ENCODE measurements around the gene VWA3B.

The VWA3B gene

DNA sequence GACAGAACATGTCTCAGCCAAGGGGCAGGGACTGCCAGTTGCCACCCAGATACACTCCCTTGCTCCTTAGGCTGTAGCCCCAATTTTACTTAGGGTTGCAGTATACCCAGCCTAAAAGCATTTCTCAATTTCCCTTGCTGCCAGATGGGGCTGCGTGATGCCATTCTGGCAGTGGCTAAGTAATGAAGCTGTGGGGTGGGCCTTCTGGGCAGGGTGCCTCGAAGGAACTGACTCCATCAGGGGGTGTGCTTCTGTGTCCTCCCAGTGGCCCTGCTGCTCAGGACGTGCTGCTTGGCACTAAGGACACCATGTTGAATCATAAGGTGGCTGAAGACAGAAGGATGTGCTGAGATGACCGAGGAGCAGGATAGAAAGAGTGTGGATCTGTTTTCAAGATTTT lies 74.2 kb downstream of the VWA3B start:
- Histone ChIP-seq H3K36me3 (ENCODE audit: insufficient read depth, low read length) (no peaks in the 10 kb centered on the region), H3K4me3 (no peak overlapping the region), H3K9ac (ENCODE audit: insufficient read length) (no peak overlapping the region), H3K9me3 (ENCODE audit: low read depth, low read length) (no peaks in the 10 kb centered on the region), H3K27ac (no peak overlapping the region)
- no peak for TF ChIP-seq POLR2AphosphoS5 (IDR thresholded peaks at IDR 0.05; ENCODE audit: borderline replicate concordance, low read depth, low read length)
- no peak for TF ChIP-seq FOXP2 (optimal IDR thresholded peaks at IDR 0.05; ENCODE audit: control extremely low read depth, extremely low read length, insufficient read depth)
- no peak for TF ChIP-seq EZH2 (IDR thresholded peaks at IDR 0.05)
- DNase-seq (ENCODE audit: low read depth, low spot score): no peak

DNA sequence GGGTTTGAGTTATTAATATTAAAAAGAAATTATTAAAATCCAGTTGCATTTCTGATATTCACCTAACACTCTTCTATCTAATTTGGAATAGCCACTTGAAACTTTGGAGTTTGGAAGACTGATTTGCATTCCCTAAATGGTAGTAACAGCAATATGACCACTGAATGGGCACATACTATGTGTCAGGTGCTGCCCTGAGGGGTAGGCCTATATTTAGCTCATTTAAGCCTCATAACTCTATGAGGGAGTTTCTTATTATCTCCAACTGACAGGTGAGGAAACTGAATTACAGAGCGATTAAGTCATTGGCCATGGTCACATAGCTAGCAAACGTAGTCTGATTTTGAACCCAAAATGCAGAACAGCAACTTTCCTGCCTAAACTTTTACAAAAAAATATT lies 77.3 kb downstream of the VWA3B start:
- DNase-seq (ENCODE audit: low read depth, low spot score): no peak
- Histone ChIP-seq H3K9me3 (ENCODE audit: low read depth, low read length) (no peaks in the 10 kb centered on the region), H3K9ac (ENCODE audit: insufficient read length) (no peak overlapping the region), H3K4me3 (no peak overlapping the region), H3K36me3 (ENCODE audit: insufficient read depth, low read length) (no peaks in the 10 kb centered on the region), H3K27ac (no peak overlapping the region)
- TF ChIP-seq FOXP2 (optimal IDR thresholded peaks at IDR 0.05; ENCODE audit: control extremely low read depth, extremely low read length, insufficient read depth) (no peak), EZH2 (IDR thresholded peaks at IDR 0.05) (no peak), POLR2AphosphoS5 (IDR thresholded peaks at IDR 0.05; ENCODE audit: borderline replicate concordance, low read depth, low read length) (no peak)

DNA sequence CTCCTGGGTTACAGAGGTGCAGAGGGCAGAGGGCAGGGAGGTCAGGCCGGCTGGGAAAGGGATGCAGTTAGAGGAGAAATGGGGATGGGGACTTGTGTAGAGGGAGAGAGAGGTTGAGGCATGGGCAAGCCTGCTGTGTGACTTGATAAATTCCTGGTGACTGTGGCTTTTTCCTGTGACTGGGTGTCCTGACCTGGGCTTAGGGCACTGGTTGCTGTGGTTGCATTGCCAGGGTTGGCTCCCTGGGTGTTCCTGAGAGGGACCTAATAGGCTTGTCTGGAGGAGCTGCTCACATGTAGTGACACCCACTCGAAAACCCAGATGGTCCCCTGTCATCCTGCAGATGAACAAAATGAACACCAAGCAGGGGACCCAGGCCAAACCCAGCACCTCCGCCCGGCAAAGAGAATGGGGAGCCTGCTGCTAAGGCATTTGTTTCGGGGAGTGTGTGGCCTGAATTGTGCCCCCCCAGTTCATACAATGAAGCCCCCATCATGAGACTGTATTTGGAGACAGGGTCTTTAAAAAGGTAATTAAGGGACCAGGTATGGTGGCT lies 78.6 kb downstream of the VWA3B start:
- Histone ChIP-seq H3K27ac (no peak overlapping the region), H3K9ac (ENCODE audit: insufficient read length) (no peak overlapping the region), H3K9me3 (ENCODE audit: low read depth, low read length) (no peaks in the 10 kb centered on the region), H3K36me3 (ENCODE audit: insufficient read depth, low read length) (no peaks in the 10 kb centered on the region), H3K4me3 (no peak overlapping the region)
- TF ChIP-seq POLR2AphosphoS5 (IDR thresholded peaks at IDR 0.05; ENCODE audit: borderline replicate concordance, low read depth, low read length) (no peak), EZH2 (IDR thresholded peaks at IDR 0.05) (no peak), FOXP2 (optimal IDR thresholded peaks at IDR 0.05; ENCODE audit: control extremely low read depth, extremely low read length, insufficient read depth) (no peak)
- no peak for DNase-seq (ENCODE audit: low read depth, low spot score)

DNA sequence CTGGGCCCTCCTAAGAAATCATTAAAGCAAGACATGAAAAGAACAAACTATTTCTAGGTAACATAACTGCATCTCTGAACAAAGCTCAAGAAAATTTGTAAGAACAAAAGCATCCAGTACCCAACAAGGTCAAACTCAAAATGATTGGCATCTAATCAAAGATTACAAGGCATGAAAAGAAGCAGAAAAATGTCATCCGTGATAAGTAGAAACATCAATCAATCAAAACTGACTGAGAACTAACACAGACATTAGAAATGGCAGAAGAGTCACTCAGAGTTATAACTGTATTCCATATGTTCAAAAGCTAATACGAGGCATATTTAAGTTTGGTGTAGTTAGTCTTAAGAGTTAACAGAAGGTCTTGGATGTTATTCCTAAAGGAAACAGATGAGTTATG lies 80.9 kb downstream of the VWA3B start:
- Histone ChIP-seq H3K4me3 (no peak overlapping the region), H3K9ac (ENCODE audit: insufficient read length) (no peak overlapping the region), H3K9me3 (ENCODE audit: low read depth, low read length) (no peaks in the 10 kb centered on the region), H3K27ac (no peak overlapping the region), H3K36me3 (ENCODE audit: insufficient read depth, low read length) (no peaks in the 10 kb centered on the region)
- no peak for DNase-seq (ENCODE audit: low read depth, low spot score)
- TF ChIP-seq POLR2AphosphoS5 (IDR thresholded peaks at IDR 0.05; ENCODE audit: borderline replicate concordance, low read depth, low read length) (no peak), FOXP2 (optimal IDR thresholded peaks at IDR 0.05; ENCODE audit: control extremely low read depth, extremely low read length, insufficient read depth) (no peak), EZH2 (IDR thresholded peaks at IDR 0.05) (no peak)

DNA sequence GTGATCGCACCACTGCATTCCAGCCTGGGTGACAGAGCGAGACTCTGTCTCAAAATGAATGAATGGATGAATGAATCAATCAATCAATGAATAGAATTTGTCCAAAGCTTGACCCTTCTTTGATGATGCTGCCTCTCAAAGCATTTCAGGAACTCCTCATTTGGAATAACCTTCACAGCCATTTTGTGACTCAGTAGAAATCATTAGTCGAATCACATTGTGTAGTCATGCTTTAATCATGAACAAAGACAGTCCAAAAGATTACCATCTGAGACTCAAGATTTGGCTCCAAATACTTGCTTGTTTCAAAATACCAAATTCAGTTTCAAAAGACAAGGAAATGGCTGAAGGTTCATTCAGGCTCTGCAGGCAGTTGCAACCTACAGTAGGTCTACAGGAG lies 83.1 kb downstream of the VWA3B start:
- Histone ChIP-seq H3K36me3 (ENCODE audit: insufficient read depth, low read length) (no peaks in the 10 kb centered on the region), H3K9me3 (ENCODE audit: low read depth, low read length) (no peaks in the 10 kb centered on the region), H3K9ac (ENCODE audit: insufficient read length) (no peak overlapping the region), H3K27ac (no peak overlapping the region), H3K4me3 (no peak overlapping the region)
- no peak for DNase-seq (ENCODE audit: low read depth, low spot score)
- TF ChIP-seq FOXP2 (optimal IDR thresholded peaks at IDR 0.05; ENCODE audit: control extremely low read depth, extremely low read length, insufficient read depth) (no peak), POLR2AphosphoS5 (IDR thresholded peaks at IDR 0.05; ENCODE audit: borderline replicate concordance, low read depth, low read length) (no peak), EZH2 (IDR thresholded peaks at IDR 0.05) (no peak)

DNA sequence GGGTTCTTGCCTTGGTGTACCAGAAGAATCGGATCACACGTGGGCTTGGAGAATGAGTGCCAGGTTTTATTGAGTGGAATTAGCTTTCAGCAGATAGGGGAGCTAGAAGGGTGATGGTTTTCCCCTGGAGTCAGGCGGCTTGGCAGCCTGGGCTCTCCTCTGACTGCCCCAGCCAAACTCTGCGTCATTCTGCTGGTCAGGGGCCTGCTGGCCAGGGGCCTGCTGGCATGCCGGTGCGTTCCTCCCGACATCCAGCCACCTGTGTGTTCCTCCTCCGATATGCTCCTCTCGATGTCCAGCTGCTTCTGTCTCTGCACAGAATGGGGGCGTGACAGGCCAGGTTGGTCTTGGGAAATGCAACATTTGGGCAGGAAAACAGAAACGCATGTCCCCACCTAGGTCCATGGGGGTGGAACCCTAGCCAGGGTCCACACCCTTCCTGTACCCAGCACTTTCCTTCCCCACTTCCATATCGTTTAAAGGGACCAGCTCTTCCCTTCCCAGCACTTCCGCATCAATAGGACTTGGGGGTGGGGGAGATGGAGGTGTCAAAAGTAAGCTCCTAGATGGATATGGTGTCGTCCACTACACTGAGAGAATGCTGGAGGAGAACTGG lies 85.3 kb downstream of the VWA3B start:
- H3K4me3 ChIP-seq: no peak overlapping the region
- no peak for TF ChIP-seq EZH2 (IDR thresholded peaks at IDR 0.05)
- no peak for TF ChIP-seq FOXP2 (optimal IDR thresholded peaks at IDR 0.05; ENCODE audit: control extremely low read depth, extremely low read length, insufficient read depth)
- no peak for TF ChIP-seq POLR2AphosphoS5 (IDR thresholded peaks at IDR 0.05; ENCODE audit: borderline replicate concordance, low read depth, low read length)
- no peak for DNase-seq (ENCODE audit: low read depth, low spot score)

DNA sequence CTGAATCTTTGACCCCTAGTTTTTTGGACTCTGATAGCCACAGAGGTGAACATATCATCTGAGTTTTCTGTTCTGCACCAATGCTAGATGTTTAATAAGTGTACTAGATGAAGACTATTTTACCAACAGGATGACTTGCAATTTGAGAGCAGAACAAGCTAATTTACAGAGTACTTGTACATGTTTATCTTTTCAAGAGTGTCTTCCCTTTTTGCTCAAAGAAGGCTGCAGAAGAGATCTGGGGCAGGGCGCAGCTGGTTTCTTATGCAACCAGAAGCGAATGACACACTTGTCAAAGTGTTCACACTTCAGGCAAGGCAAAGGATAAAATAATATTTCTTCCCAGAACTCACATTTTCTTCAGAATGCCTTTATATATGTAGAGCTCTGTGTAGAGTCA lies 86.0 kb downstream of the VWA3B start:
- TF ChIP-seq FOXP2 (optimal IDR thresholded peaks at IDR 0.05; ENCODE audit: control extremely low read depth, extremely low read length, insufficient read depth) (no peak), POLR2AphosphoS5 (IDR thresholded peaks at IDR 0.05; ENCODE audit: borderline replicate concordance, low read depth, low read length) (no peak), EZH2 (IDR thresholded peaks at IDR 0.05) (no peak)
- no peak for DNase-seq (ENCODE audit: low read depth, low spot score)

More for the DNA sequence above, 85.3 kb downstream of the VWA3B start:
- H3K9me3 ChIP-seq (ENCODE audit: low read depth, low read length): no peaks in the 10 kb centered on the region
- no peaks in the 10 kb centered on the region for H3K36me3 ChIP-seq (ENCODE audit: insufficient read depth, low read length)
- H3K27ac ChIP-seq: no peak overlapping the region
- no peak overlapping the region for H3K9ac ChIP-seq (ENCODE audit: insufficient read length)

DNA sequence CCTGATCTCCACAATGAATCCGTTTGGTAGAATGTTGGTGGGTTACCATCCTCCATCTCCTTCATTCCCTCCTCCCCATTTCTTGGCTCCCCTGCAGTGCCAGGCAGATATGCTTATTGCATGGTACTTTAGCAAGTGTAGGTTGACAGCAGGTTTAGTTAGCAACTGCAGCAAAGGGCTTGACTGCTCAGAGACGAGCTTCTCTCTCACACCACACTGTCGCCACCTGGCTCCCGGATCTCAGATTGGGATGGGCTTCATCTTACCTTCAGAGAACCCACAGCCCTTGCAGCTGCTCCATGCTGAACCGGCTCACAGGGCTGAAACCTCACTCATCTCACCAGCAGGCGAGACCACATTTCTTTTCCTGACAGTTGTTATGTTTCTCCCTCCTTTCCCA lies 88.8 kb downstream of the VWA3B start:
- no peak overlapping the region for H3K4me3 ChIP-seq
- TF ChIP-seq EZH2 (IDR thresholded peaks at IDR 0.05): no peak
- no peak for TF ChIP-seq POLR2AphosphoS5 (IDR thresholded peaks at IDR 0.05; ENCODE audit: borderline replicate concordance, low read depth, low read length)
- TF ChIP-seq FOXP2 (optimal IDR thresholded peaks at IDR 0.05; ENCODE audit: control extremely low read depth, extremely low read length, insufficient read depth): no peak
- no peak for DNase-seq (ENCODE audit: low read depth, low spot score)

More for the DNA sequence above, 86.0 kb downstream of the VWA3B start:
- Histone ChIP-seq H3K27ac (no peak overlapping the region), H3K9me3 (ENCODE audit: low read depth, low read length) (no peaks in the 10 kb centered on the region), H3K4me3 (no peak overlapping the region), H3K36me3 (ENCODE audit: insufficient read depth, low read length) (no peaks in the 10 kb centered on the region), H3K9ac (ENCODE audit: insufficient read length) (no peak overlapping the region)

DNA sequence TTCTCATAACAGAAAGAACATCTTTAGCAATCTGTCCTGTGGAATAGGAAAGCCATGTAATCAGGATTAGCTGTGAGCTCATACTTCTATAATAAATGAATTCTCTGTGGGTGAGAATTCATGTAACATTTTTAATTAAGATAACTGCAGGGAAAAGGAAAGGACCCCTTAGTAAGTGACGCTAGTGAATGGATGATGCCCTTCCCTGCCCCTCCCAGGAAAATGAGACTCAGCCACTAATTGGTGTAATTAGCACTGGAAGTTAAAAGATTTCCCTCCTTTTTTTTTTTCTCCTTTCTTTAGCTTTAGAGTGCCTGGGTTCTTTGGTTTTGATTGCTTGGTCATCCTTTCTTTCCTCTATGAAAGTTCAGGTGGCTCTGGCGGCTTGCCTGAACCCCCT lies 90.3 kb downstream of the VWA3B start:
- Histone ChIP-seq H3K36me3 (ENCODE audit: insufficient read depth, low read length) (no peaks in the 10 kb centered on the region), H3K27ac (no peak overlapping the region), H3K9me3 (ENCODE audit: low read depth, low read length) (no peaks in the 10 kb centered on the region), H3K9ac (ENCODE audit: insufficient read length) (no peak overlapping the region), H3K4me3 (no peak overlapping the region)
- no peak for TF ChIP-seq EZH2 (IDR thresholded peaks at IDR 0.05)
- no peak for TF ChIP-seq POLR2AphosphoS5 (IDR thresholded peaks at IDR 0.05; ENCODE audit: borderline replicate concordance, low read depth, low read length)
- DNase-seq (ENCODE audit: low read depth, low spot score): no peak

More for the DNA sequence above, 88.8 kb downstream of the VWA3B start:
- Histone ChIP-seq H3K9ac (ENCODE audit: insufficient read length) (no peak overlapping the region), H3K27ac (no peak overlapping the region), H3K36me3 (ENCODE audit: insufficient read depth, low read length) (no peaks in the 10 kb centered on the region), H3K9me3 (ENCODE audit: low read depth, low read length) (no peaks in the 10 kb centered on the region)
